Mucosa of descending colon (tissue), 3 donors: ENCODE data around the gene DQX1. TPM values are rescaled to one million over a fixed set of nuclear protein-coding genes. Genes with fewer than 3 reads are reported as not detected.
"Not testable (repeated sequence)": the region's sequence is repeated elsewhere in the genome, so short reads cannot be mapped to it uniquely, and the experiment has no call there.

ENCODE experiments used
- ATAC-seq: fragments of 200-7000 bp; cut with Tn5 transposase; one replicate; pipeline ENCODE4 v1.9.1; 2020; ENCODE audit warnings: mild to moderate bottlenecking, moderate library complexity
- DNase-seq, 3 donors: peaks; one replicate each; pipeline ENCODE4 v3.0.0-alpha.2; 2020
- H3K36me3 ChIP-seq: fragments of 200-600 bp; one replicate; pipeline ENCODE4 v1.8.0; 2021; ENCODE audit warnings: low read depth, mild to moderate bottlenecking
- H3K4me1 ChIP-seq: fragments of 200-600 bp; one replicate; pipeline ENCODE4 v1.8.0; 2021; ENCODE audit warnings: low read depth, mild to moderate bottlenecking
- H3K4me3 ChIP-seq: fragments of 200-600 bp; one replicate; pipeline ENCODE4 v1.8.0; 2021; ENCODE audit warnings: mild to moderate bottlenecking
- H3K9me3 ChIP-seq: fragments of 200-600 bp; one replicate; pipeline ENCODE4 v1.8.0; 2021; ENCODE audit warnings: mild to moderate bottlenecking
- intact Hi-C, 2 donors: fragments of 100-400 bp; cut with DNase I in 1 of 2; cut with micrococcal nuclease in 1 of 2; formaldehyde crosslinking; loops; one replicate each; pipeline versions ENCODE4 v1.11.0 to v1.11.1; 2022; cut with DNase I, micrococcal nuclease
- total RNA-seq, 3 donors: library from RNA; stranded (reverse); fragmentation: NEBNext Ultra II Directional in 2 of 3; extraction: Animal tissue kit (Norgen Biotek cat#: 25700) in 2 of 3; gene quantifications; one replicate each; pipeline versions ENCODE4 v1.2.1 to v1.2.4, GENCODE V29; 2021 to 2023
- TF ChIP-seq, protein P1 (sequence below): fragments of 200-600 bp; IDR thresholded peaks from one replicate; pipeline ENCODE4 v1.8.0; 2022; ENCODE audit warnings: antibody characterized with exemption, mild to moderate bottlenecking
- donor health status: DM: no; HTN: no; CAD: no; lungs with moderate emphysema.
- donor health status: DM: no; HTN: no; CAD: no.
- donor health status: DM: no; HTN: yes; CAD: no.

DQX1 gene
- total RNA-seq, 3 donors from 2014 or later = 17.9 to 58.3 (median 22.2) TPM

GRCh38 chr2:74562126-74562775 lies 36.2 kb upstream of the DQX1 start:
- ATAC-seq (no peak), DNase-seq (no peak)
- TF ChIP-seq, protein P1, sequence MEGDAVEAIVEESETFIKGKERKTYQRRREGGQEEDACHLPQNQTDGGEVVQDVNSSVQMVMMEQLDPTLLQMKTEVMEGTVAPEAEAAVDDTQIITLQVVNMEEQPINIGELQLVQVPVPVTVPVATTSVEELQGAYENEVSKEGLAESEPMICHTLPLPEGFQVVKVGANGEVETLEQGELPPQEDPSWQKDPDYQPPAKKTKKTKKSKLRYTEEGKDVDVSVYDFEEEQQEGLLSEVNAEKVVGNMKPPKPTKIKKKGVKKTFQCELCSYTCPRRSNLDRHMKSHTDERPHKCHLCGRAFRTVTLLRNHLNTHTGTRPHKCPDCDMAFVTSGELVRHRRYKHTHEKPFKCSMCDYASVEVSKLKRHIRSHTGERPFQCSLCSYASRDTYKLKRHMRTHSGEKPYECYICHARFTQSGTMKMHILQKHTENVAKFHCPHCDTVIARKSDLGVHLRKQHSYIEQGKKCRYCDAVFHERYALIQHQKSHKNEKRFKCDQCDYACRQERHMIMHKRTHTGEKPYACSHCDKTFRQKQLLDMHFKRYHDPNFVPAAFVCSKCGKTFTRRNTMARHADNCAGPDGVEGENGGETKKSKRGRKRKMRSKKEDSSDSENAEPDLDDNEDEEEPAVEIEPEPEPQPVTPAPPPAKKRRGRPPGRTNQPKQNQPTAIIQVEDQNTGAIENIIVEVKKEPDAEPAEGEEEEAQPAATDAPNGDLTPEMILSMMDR = no peak
- Histone ChIP-seq H3K9me3 (no peaks in the 10 kb centered on the region), H3K4me3 (no peak overlapping the region), H3K4me1 (peaks cover 14% of the 10 kb centered on the region), H3K36me3 (no peaks in the 10 kb centered on the region)
- intact Hi-C loops = no loop called here

- H3K36me3 ChIP-seq, intact Hi-C loops, H3K4me3 ChIP-seq, DNase-seq, ATAC-seq, H3K9me3 ChIP-seq: not testable (repeated sequence)
- peaks cover 15% of the 10 kb centered on the region for H3K4me1 ChIP-seq
Observed at GRCh38 chr2:74561022-74561421, 35.0 kb upstream of the DQX1 start.

- Histone ChIP-seq H3K4me3 (no peak overlapping the region), H3K4me1 (peaks cover 18% of the 10 kb centered on the region), H3K9me3 (no peaks in the 10 kb centered on the region), H3K36me3 (no peaks in the 10 kb centered on the region)
- ATAC-seq (no peak), DNase-seq (no peak)
- TF ChIP-seq, protein P1 = no peak
- intact Hi-C loops = no loop called here
Observed at GRCh38 chr2:74560591-74560990, 34.6 kb upstream of the DQX1 start.

DNA sequence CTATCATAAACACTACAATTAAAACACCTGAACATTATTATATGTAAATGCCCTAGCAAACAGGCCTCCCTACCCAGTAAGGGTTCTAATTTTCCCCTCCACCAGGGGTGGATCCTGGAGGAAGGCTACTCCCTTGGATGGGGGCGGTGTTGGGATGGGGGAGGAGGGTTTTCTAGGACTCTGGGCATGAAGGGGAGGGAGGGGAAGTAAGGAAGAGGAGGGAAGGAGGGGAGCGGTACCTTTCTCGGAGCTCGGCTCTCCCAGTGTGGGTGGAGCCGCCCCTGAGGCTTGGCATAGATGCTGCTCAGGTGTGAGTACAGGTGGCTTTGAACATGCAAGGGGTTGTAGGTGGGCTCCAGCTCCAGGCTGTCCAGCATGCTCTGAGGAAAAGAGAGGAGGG lies 33.9 kb upstream of the DQX1 start:
- Histone ChIP-seq H3K36me3 (no peaks in the 10 kb centered on the region), H3K4me3 (no peak overlapping the region), H3K4me1 (peaks cover 24% of the 10 kb centered on the region), H3K9me3 (no peaks in the 10 kb centered on the region)
- intact Hi-C loops = no loop called here
- peak; percentile 19 for ATAC-seq
- DNase-seq = no peak
- TF ChIP-seq, protein P1 = no peak

GRCh38 chr2:74558284-74559230 lies 32.5 kb upstream of the DQX1 start:
- intact Hi-C loops = no loop called here
- TF ChIP-seq, protein P1 = no peak
- Histone ChIP-seq H3K4me3 (no peak overlapping the region), H3K36me3 (no peaks in the 10 kb centered on the region), H3K9me3 (no peaks in the 10 kb centered on the region), H3K4me1 (peaks cover 24% of the 10 kb centered on the region)
- DNase-seq (no peak), ATAC-seq (peak; percentile 4)

DNA sequence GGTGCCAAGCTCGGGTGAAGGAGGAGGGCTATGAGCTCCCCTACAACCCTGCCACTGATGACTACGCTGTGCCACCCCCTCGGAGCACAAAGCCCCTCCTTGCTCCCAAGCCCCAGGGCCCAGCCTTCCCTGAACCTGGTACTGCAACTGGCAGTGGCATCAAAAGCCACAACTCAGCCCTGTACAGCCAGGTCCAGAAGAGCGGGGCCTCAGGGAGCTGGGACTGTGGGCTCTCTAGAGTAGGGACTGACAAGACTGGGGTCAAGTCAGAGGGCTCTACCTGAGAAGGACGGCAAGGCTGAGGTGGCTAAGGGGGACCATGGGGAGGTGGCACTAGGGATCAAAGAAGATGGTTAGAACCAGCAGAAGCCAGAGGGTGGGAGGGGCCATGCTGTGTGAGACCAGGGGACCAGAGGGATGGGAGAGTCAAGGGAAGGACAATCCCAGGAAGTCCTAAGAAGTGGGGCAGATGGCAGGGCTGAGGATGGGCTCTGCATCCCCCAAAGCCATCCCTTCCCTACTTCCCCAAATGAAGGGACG lies 30.9 kb upstream of the DQX1 start:
- no peak overlapping the region for H3K4me3 ChIP-seq
- no peaks in the 10 kb centered on the region for H3K36me3 ChIP-seq
- ATAC-seq = no peak
- H3K4me1 ChIP-seq = peaks cover 24% of the 10 kb centered on the region
- TF ChIP-seq, protein P1 = no peak
- intact Hi-C loops = no loop called here
- no peak for DNase-seq
- no peaks in the 10 kb centered on the region for H3K9me3 ChIP-seq
